GM12875 (cell line): ENCODE results near the gene CCR1.
A peak's percentile ranks its signal among the peaks of the same experiment; 100 is the strongest.

Experiments
- H3K4me3 ChIP-seq: one replicate; pipeline ENCODE4 v1.5.1; 2011; ENCODE audit warnings: low read depth, low read length, control low read depth
- CTCF ChIP-seq: IDR thresholded peaks from 2 replicates; pipeline ENCODE4 v1.5.1; 2011; ENCODE audit warnings: low read depth, mild to moderate bottlenecking, control low read depth, inconsistent platforms, low read length, moderate library complexity, borderline replicate concordance; ENCODE audit not compliant: insufficient read depth

Gene CCR1

GRCh38 chr3:46208167-46208704 is at the start of gene CCR1:
Gene CCR1, minus strand, starts transcription at chr3:46208313. Its CDS starts 4,000 bp downstream, at chr3:46204313.
- peak; percentile 66 for TF ChIP-seq CTCF
- no peak within 1 kb of the TSS for H3K4me3 ChIP-seq

DNA sequence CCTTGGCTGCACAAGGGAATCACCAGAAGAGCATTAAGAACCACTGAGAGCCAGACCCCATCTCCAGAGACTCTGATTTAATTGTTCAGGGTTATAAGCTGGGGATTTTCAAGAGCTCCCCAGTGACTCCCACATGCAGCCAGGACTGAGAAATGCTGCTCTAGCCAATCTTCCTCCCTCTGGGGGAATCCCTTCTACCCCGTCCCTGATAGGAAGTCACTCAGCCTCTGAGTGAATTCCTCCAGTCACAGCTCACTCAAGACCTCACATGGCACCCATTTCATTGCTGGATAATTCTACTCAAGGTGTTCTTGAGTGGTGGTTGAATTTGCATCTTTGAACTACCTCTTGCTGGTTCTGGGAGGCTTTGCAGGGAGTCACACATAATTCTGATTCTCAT is 44.9 kb upstream of the CCR1 start:
- H3K4me3 ChIP-seq = no peak overlapping the region
- TF ChIP-seq CTCF = no peak

- no peak overlapping the region for H3K4me3 ChIP-seq
- no peak for TF ChIP-seq CTCF
These were observed 37.0 kb upstream of the CCR1 start for GRCh38 chr3:46245146-46245545.

- H3K4me3 ChIP-seq = no peak overlapping the region
- no peak for TF ChIP-seq CTCF
These were observed 35.4 kb upstream of the CCR1 start for GRCh38 chr3:46243560-46243959.

DNA sequence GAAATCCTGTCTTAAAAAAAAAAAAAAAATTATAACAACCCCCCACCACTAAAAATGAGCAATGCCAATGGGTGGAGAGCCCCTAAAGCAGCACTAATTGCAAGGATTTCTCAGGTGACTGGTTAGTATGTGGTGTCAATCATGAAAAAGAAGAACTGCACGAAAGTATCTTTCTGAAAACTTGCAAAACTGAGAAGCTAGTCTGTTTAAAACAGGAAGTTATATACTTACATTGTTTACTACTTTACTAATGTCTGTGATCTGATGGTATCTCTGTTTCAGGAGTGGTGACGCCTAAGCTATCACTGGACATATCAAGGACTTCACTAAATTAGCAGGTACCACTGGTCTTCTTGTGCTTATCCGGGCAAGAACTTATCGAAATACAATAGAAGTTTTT is 34.0 kb upstream of the CCR1 start, which contains the start of gene CCR3:
Gene CCR3 (plus strand): TSS at position 341 of the 400 bp plus-strand sequence. CDS start 22,699 bp downstream, outside the sequence.
- H3K4me3 ChIP-seq = no peak within 1 kb of the TSS
- TF ChIP-seq CTCF = no peak

DNA sequence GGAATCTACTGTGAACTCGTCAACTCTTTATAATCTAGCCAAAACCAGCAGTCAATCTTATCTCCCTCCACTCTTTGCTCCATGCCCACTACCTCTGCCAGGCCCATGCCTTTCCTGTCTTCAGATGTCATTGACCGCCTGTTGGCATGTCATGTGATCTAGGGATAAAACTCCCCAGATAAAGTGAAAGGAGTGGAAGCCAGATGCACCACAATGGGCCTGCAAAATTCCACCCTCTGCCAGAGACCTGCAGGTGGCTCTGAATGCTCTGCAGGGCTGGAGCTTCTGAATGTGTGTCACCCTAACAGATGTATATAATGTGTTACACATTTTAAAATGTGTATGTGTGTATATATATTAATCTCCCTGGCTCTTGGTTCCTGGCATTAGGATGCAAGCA is 31.8 kb upstream of the CCR1 start:
- H3K4me3 ChIP-seq = no peak overlapping the region
- no peak for TF ChIP-seq CTCF

- TF ChIP-seq CTCF = no peak
- H3K4me3 ChIP-seq = no peak overlapping the region
These were observed 31.3 kb upstream of the CCR1 start for GRCh38 chr3:46239301-46239938.
